NOMO-1 treated with DMSO at 0.1 percent for 48 hours (cell line): ENCODE results near the gene TMEM212.
A peak's percentile ranks its signal among the peaks of the same experiment; 100 is the strongest.

ENCODE experiments used
- DNase-seq: peaks from one replicate; lab custom pipeline; 2025; ENCODE audit not compliant: unreplicated experiment; lab: John Stamatoyannopoulos, UW

TMEM212 gene

GRCh38 chr3:171842864-171843518, at the start of gene TMEM212:
Gene TMEM212 (plus strand): TSS chr3:171843349. CDS start chr3:171843384, 35 bp downstream.
- no peak for DNase-seq

- no peak for DNase-seq
Observed at GRCh38 chr3:171796625-171797264, 46.4 kb upstream of the TMEM212 start.

GRCh38 chr3:171797265-171797679, 45.9 kb upstream of the TMEM212 start:
- no peak for DNase-seq

- no peak for DNase-seq
Observed at GRCh38 chr3:171797873-171798272, 45.3 kb upstream of the TMEM212 start.

- DNase-seq, result no peak
Observed at GRCh38 chr3:171799501-171799900, 43.6 kb upstream of the TMEM212 start.

GRCh38 chr3:171801738-171802589, 41.2 kb upstream of the TMEM212 start:
- no peak for DNase-seq

- DNase-seq, result no peak
Observed at GRCh38 chr3:171802590-171802956, 40.6 kb upstream of the TMEM212 start.

- peak; percentile 24 for DNase-seq
Observed at GRCh38 chr3:171803044-171803443, 40.1 kb upstream of the TMEM212 start.

- no peak for DNase-seq
Observed at GRCh38 chr3:171804618-171805389, 38.3 kb upstream of the TMEM212 start.

GRCh38 chr3:171805687-171806086, 37.5 kb upstream of the TMEM212 start:
- DNase-seq, result no peak

- DNase-seq, result peak; percentile 45
Observed at GRCh38 chr3:171806200-171807128, 36.7 kb upstream of the TMEM212 start.

GRCh38 chr3:171807129-171807675, 35.9 kb upstream of the TMEM212 start:
- no peak for DNase-seq

- no peak for DNase-seq
Observed at GRCh38 chr3:171807806-171808205, 35.3 kb upstream of the TMEM212 start.

- DNase-seq, result peak; percentile 82
Observed at GRCh38 chr3:171809611-171809860, 33.6 kb upstream of the TMEM212 start.

GRCh38 chr3:171809861-171810628, 33.1 kb upstream of the TMEM212 start, which contains the start of gene PLD1:
Gene PLD1 (minus strand): TSS chr3:171810483. CDS start chr3:171738051, 72,432 bp downstream.
- peak; percentile 69 for DNase-seq

- peak; percentile 50 for DNase-seq
Observed at GRCh38 chr3:171810629-171811294, 32.4 kb upstream of the TMEM212 start.

GRCh38 chr3:171811295-171811912, 31.7 kb upstream of the TMEM212 start:
- DNase-seq, result peak; percentile 91

- DNase-seq, result no peak
Observed at GRCh38 chr3:171811913-171812335, 31.2 kb upstream of the TMEM212 start.
